GM12878 (cell line): Measurements from ENCODE around the gene STKLD1. TPM values are rescaled to one million over a fixed set of nuclear protein-coding genes. Genes with fewer than 3 reads are reported as not detected.

Experiments used
- ATAC-seq: fragments of 200-7000 bp; cut with Tn5 transposase; 3 replicates; pipeline ENCODE4 v1.9.1; 2020; ENCODE audit warnings: mild to moderate bottlenecking, moderate library complexity
- BruUV-seq: library from RNA; stranded (reverse); fragments of 400-500 nt; replicated peaks from 2 replicates; lab custom pipeline; 2021; lab: Mats Ljungman, UMichigan
- CTCF ChIA-PET: fragments of 300-600 bp; sonication (Branson Sonifier 250); formaldehyde crosslinking; extraction: SDS; loops from one replicate; lab custom pipeline; 2021; ENCODE audit warnings: inconsistent platforms; lab: Yijun Ruan, JAX
- POLR2A ChIA-PET: fragments of 350-600 bp; formaldehyde crosslinking; extraction: SDS; loops from one replicate; lab custom pipeline; 2021; ENCODE audit warnings: inconsistent platforms; lab: Charles Lee
- RAD21 ChIA-PET: fragments of 300-600 bp; sonication (Branson Sonifier 250); formaldehyde crosslinking; loops from one replicate; lab custom pipeline; 2023; ENCODE audit warnings: antibody characterized with exemption; ENCODE audit not compliant: unreplicated experiment; lab: Charles Lee
- SMC1A ChIA-PET: fragments of 300-600 bp; sonication (Branson Sonifier 250); formaldehyde crosslinking; loops from one replicate; lab custom pipeline; 2023; ENCODE audit not compliant: unreplicated experiment, uncharacterized antibody; lab: Charles Lee
- DNase-seq: peaks from one replicate; pipeline ENCODE4 v3.0.0-alpha.2; 2011; ENCODE audit warnings: low read depth, low spot score
- FAIRE-seq: peaks from 3 replicates; lab custom pipeline; 2011; peaks lifted over from hg19 to GRCh38; lab: Jason Lieb, UNC
- H2AFZ ChIP-seq: 2 replicates; pipeline ENCODE4 v1.6.0; 2011; ENCODE audit warnings: low read depth, low read length, control low read depth; ENCODE audit not compliant: control insufficient read depth
- H3K27ac ChIP-seq: 2 replicates; pipeline ENCODE4 v1.5.1; 2011; ENCODE audit warnings: control low read depth; ENCODE audit not compliant: control insufficient read depth, insufficient read depth
- H3K27me3 ChIP-seq, 2 experiments: replicated peaks in 1 of 2; 2 replicates each; pipeline versions ENCODE4 v1.6.0 to v1.6.1; 2011; ENCODE audit warnings: low read length in 1 of 2; ENCODE audit not compliant: control insufficient read depth in 2 of 2, insufficient read depth in 2 of 2
- H3K36me3 ChIP-seq, 2 experiments: 2 replicates each; pipeline ENCODE4 v1.5.1; 2011; ENCODE audit warnings: low read length in 1 of 2; ENCODE audit not compliant: control insufficient read depth in 2 of 2, insufficient read depth in 2 of 2
- H3K4me1 ChIP-seq: 2 replicates; pipeline ENCODE4 v1.6.1; 2011; ENCODE audit warnings: mild to moderate bottlenecking, low read length, moderate library complexity, mixed read lengths; ENCODE audit not compliant: control insufficient read depth, insufficient read depth
- H3K4me2 ChIP-seq: 2 replicates; pipeline ENCODE4 v1.6.0; 2011; ENCODE audit warnings: control low read depth; ENCODE audit not compliant: control insufficient read depth, insufficient read depth
- H3K4me3 ChIP-seq: fragments of 200-600 bp; sonication (generic); 2 replicates; pipeline ENCODE4 v1.5.1; 2016
- H3K79me2 ChIP-seq: 2 replicates; pipeline ENCODE4 v1.6.0; 2011; ENCODE audit warnings: low read length; ENCODE audit not compliant: control insufficient read depth, insufficient read depth
- H3K9ac ChIP-seq: 2 replicates; pipeline ENCODE4 v1.8.0; 2011; ENCODE audit warnings: low read length, control low read depth, mixed read lengths; ENCODE audit not compliant: control insufficient read depth, insufficient read depth
- H3K9me3 ChIP-seq: replicated peaks from 3 replicates; pipeline ENCODE4 v1.5.1; 2011; ENCODE audit warnings: mild to moderate bottlenecking, low read length; ENCODE audit not compliant: control insufficient read depth, insufficient read depth
- H4K20me1 ChIP-seq: 2 replicates; pipeline ENCODE4 v1.6.0; 2011; ENCODE audit not compliant: control insufficient read depth, insufficient read depth
- CEBPB ChIP-seq, 2 experiments: fragments of 150-350 bp in 1 of 2; IDR thresholded peaks; 2 replicates each; pipeline ENCODE4 v1.6.1; 2012 to 2014; ENCODE audit warnings: low read depth in 2 of 2, low read length in 2 of 2, borderline replicate concordance in 1 of 2, inconsistent platforms in 1 of 2
- EGR1 ChIP-seq, 2 experiments: IDR thresholded peaks; 1 replicate in 1 of 2; 2 replicates in 1 of 2; pipeline ENCODE4 v1.6.1; 2011 to 2012; ENCODE audit warnings: low read depth in 2 of 2, low read length in 2 of 2, borderline replicate concordance in 1 of 2, mild to moderate bottlenecking in 1 of 2, moderate library complexity in 1 of 2
- IKZF2 ChIP-seq, 2 experiments: fragments of 450-650 bp; IDR thresholded peaks; 2 replicates each; pipeline ENCODE4 v1.6.1; 2017; ENCODE audit warnings: mild to moderate bottlenecking in 2 of 2, moderate library complexity in 2 of 2
- KAT2A ChIP-seq: conservative IDR thresholded peaks from 2 replicates; pipeline ENCODE4 v1.6.1; 2011; ENCODE audit warnings: low read depth, low read length; ENCODE audit not compliant: control insufficient read depth
- LARP7 ChIP-seq: fragments of 450-650 bp; IDR thresholded peaks from 2 replicates; pipeline ENCODE4 v1.6.1; 2017; ENCODE audit warnings: mild to moderate bottlenecking
- MXI1 ChIP-seq: fragments of 150-350 bp; IDR thresholded peaks from 2 replicates; pipeline ENCODE4 v1.6.1; 2011; ENCODE audit warnings: low read depth, mild to moderate bottlenecking, inconsistent platforms, low read length, improper control_type of control experiment
- NFYA ChIP-seq: IDR thresholded peaks from 2 replicates; pipeline ENCODE4 v1.6.1; 2011; ENCODE audit warnings: low read depth, mild to moderate bottlenecking, low read length, improper control_type of control experiment, borderline replicate concordance
- POU2F2 ChIP-seq: IDR thresholded peaks from 3 replicates; pipeline ENCODE4 v1.6.1; 2011; ENCODE audit warnings: low read depth, mild to moderate bottlenecking, low read length, borderline replicate concordance
- RB1 ChIP-seq: fragments of 450-650 bp; formaldehyde crosslinking; IDR thresholded peaks from 2 replicates; pipeline ENCODE4 v1.6.1; 2017; ENCODE audit warnings: mild to moderate bottlenecking, borderline replicate concordance
- SMARCA5 ChIP-seq: fragments of 450-650 bp; IDR thresholded peaks from 2 replicates; pipeline ENCODE4 v1.6.1; 2017; ENCODE audit warnings: mild to moderate bottlenecking
- STAT1 ChIP-seq: fragments of 450-650 bp; conservative IDR thresholded peaks from 2 replicates; pipeline ENCODE4 v1.6.1; 2014; ENCODE audit warnings: antibody characterized with exemption, mild to moderate bottlenecking
- YBX1 ChIP-seq: fragments of 450-650 bp; IDR thresholded peaks from 2 replicates; pipeline ENCODE4 v1.6.1; 2016; ENCODE audit warnings: antibody characterized with exemption
- ZNF207 ChIP-seq: fragments of 450-650 bp; IDR thresholded peaks from 2 replicates; pipeline ENCODE4 v1.6.1; 2014; ENCODE audit warnings: antibody characterized with exemption, mild to moderate bottlenecking, borderline replicate concordance
- ZNF384 ChIP-seq: IDR thresholded peaks from 2 replicates; pipeline ENCODE4 v1.6.1; 2012; ENCODE audit warnings: low read depth, mild to moderate bottlenecking, low read length, improper control_type of control experiment, borderline replicate concordance
- WGBS: methylation state at CpG from one replicate; pipeline ENCODE4 v1.1.6; 2016; ENCODE audit warnings: low lambda C conversion rate; ENCODE audit not compliant: insufficient replicate concordance, insufficient coverage; ENCODE audit errors: missing lambda C conversion rate; 5-methylcytosine and 5-hydroxymethylcytosine counted together
- in situ Hi-C: fragments of 300-500 bp; cut with MboI; formaldehyde crosslinking; loops from 9 replicates; pipeline ENCODE4 v1.14.3; 2018; ENCODE audit warnings: mixed read lengths
- intact Hi-C: fragments of 100-400 bp; cut with micrococcal nuclease; formaldehyde crosslinking; loops from one replicate; pipeline ENCODE4 v1.14.2; 2022; ENCODE audit not compliant: unreplicated experiment
- polyA plus RNA-seq, 11 experiments: library from polyadenylated mRNA; depleted of rRNA in 4 of 11; unstranded in 6 of 11; stranded (reverse) in 5 of 11; fragments of >200 nt; fragmentation: Nextera tagmentation in 4 of 11; fragmentation: Illumina TruSeq in 1 of 11; extraction: Ambion mirVana in 4 of 11; extraction: Trizol in 1 of 11; gene quantifications; 1 replicate in 1 of 11; 2 replicates in 10 of 11; pipeline versions ENCODE4 v1.2.1 to v1.2.3, GENCODE V29; 2011 to 2016; ENCODE audit warnings: inconsistent platforms in 2 of 11, missing spikeins in 2 of 11, low read depth in 1 of 11
- total RNA-seq, 4 experiments: library from RNA; depleted of rRNA in 3 of 4; stranded (reverse); fragments of >200 nt in 3 of 4; fragmentation: Illumina TruSeq in 1 of 4; extraction: Trizol in 1 of 4; gene quantifications; 2 replicates each; pipeline versions ENCODE4 v1.2.1 to v1.2.3, GENCODE V29; 2013 to 2021
- TF ChIP-seq, protein P1 (sequence below): fragments of 450-650 bp; IDR thresholded peaks from 2 replicates; pipeline ENCODE4 v1.6.1; 2018; ENCODE audit warnings: borderline replicate concordance, mild to moderate bottlenecking; ENCODE audit not compliant: partially characterized antibody
- TF ChIP-seq, protein P2 (sequence below): fragments of 450-650 bp; IDR thresholded peaks from 2 replicates; pipeline ENCODE4 v1.6.1; 2017; ENCODE audit warnings: antibody characterized with exemption, mild to moderate bottlenecking, moderate library complexity
- TF ChIP-seq, protein P3 (sequence below): IDR thresholded peaks from 2 replicates; pipeline ENCODE4 v1.6.1; 2012; ENCODE audit warnings: low read length, inconsistent platforms

STKLD1 gene
- total and polyA plus RNA-seq, 10 of the 15 experiments (the other 5 are each of a cell fraction or from before 2014, with no cell fraction given): 0.07 to 0.40 (median 0.29) TPM; not detected in 4

DNA sequence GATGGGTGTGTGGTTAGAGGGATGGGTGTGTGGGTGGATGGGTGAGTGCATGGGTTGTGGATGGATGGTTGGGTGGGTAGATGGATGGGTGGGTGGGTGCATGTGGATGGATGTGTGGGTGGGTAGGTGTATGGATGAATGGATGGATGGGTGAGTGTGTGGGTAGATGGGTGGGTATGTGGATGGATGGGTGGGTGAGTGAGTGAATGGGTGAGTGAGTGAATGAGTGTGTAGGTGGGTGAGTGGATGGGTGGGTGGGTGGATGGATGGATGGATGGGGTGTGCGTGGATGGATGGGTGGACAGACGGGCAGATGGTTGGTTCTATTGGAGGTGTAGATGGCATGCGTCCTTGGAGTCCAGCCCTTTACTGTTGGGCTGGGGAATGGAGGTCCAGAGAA, 17.2 kb downstream of the STKLD1 start (continued):
- TF ChIP-seq, protein P1, sequence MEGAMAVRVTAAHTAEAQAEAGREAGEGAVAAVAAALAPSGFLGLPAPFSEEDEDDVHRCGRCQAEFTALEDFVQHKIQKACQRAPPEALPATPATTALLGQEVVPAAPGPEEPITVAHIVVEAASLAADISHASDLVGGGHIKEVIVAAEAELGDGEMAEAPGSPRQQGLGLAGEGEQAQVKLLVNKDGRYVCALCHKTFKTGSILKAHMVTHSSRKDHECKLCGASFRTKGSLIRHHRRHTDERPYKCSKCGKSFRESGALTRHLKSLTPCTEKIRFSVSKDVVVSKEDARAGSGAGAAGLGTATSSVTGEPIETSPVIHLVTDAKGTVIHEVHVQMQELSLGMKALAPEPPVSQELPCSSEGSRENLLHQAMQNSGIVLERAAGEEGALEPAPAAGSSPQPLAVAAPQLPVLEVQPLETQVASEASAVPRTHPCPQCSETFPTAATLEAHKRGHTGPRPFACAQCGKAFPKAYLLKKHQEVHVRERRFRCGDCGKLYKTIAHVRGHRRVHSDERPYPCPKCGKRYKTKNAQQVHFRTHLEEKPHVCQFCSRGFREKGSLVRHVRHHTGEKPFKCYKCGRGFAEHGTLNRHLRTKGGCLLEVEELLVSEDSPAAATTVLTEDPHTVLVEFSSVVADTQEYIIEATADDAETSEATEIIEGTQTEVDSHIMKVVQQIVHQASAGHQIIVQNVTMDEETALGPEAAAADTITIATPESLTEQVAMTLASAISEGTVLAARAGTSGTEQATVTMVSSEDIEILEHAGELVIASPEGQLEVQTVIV: no peak
- TF ChIP-seq POU2F2 (no peak), EGR1 (IDR thresholded peaks at IDR 0.05; ENCODE audit: borderline replicate concordance in 1 of 2, low read depth in 2 of 2, low read length in 2 of 2) (no peak), CEBPB (IDR thresholded peaks at IDR 0.05; ENCODE audit: borderline replicate concordance in 1 of 2, low read depth in 2 of 2, low read length in 2 of 2) (no peak), SMARCA5 (no peak)

DNA sequence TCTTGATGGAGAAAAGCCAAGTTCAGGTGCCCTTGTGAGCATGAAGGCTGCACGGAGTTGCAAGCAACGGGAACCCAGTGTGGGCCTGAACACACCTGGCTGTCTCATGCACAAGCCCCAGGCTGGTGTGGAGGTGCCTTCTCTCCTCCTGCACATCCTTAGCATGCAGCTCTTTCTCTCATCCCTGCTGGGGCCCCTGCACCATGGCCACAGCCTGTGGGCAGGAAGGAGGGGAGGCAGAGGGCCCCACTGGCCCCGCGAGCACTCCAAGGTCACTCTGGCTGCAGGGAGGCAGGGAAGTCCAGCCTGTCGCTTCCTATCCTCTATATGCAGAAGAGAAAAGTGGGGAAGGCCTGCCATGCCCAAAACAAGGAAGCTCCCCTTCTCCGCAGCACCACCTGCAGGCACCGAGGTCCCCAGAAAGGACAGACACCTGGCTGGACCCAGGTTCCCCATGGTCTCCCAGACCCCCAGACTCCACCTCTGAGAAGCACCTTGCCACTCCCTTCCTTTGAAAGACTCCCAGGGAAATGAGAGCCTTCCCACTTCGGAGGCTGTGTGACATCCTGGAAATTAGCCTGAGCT, 18.6 kb downstream of the STKLD1 start:
- H3K79me2 ChIP-seq: no peaks in the 10 kb centered on the region
- CTCF ChIA-PET: interaction anchor here (1.3 to 3.2 kb wide), 2 partner anchors 43 to 208 kb away, joined by 5 to 13 read pairs; no protein-coding TSS in a partner anchor
- FAIRE-seq: no peak
- in situ Hi-C loops: no loop called here
- no peaks in the 10 kb centered on the region for H3K36me3 ChIP-seq
- no peaks in the 10 kb centered on the region for H3K9me3 ChIP-seq
- no peak overlapping the region for H3K4me3 ChIP-seq
- no TSS peak for BruUV-seq
- no peak overlapping the region for H3K27ac ChIP-seq
- POLR2A ChIA-PET: no interaction called here
- no peak for ATAC-seq
- WGBS: 11% methylated on average over 8 of the region's 8 CpGs
- no peak overlapping the region for H2AFZ ChIP-seq
- SMC1A ChIA-PET: no interaction called here
- H3K9ac ChIP-seq: no peak overlapping the region
- no peaks in the 10 kb centered on the region for H4K20me1 ChIP-seq
- H3K27me3 ChIP-seq: no peaks in the 10 kb centered on the region
- H3K4me2 ChIP-seq: no peak overlapping the region
- RAD21 ChIA-PET: interaction anchor here (1.2 kb wide), 1 partner anchor 18 kb away, joined by 4 read pairs; no protein-coding TSS in a partner anchor
- intact Hi-C loops: no loop called here
- DNase-seq: no peak
- H3K4me1 ChIP-seq: no peaks in the 10 kb centered on the region
- no peak for TF ChIP-seq STAT1
- no peak for TF ChIP-seq NFYA
- no peak for TF ChIP-seq RB1
- TF ChIP-seq MXI1: no peak
- TF ChIP-seq, protein P2, sequence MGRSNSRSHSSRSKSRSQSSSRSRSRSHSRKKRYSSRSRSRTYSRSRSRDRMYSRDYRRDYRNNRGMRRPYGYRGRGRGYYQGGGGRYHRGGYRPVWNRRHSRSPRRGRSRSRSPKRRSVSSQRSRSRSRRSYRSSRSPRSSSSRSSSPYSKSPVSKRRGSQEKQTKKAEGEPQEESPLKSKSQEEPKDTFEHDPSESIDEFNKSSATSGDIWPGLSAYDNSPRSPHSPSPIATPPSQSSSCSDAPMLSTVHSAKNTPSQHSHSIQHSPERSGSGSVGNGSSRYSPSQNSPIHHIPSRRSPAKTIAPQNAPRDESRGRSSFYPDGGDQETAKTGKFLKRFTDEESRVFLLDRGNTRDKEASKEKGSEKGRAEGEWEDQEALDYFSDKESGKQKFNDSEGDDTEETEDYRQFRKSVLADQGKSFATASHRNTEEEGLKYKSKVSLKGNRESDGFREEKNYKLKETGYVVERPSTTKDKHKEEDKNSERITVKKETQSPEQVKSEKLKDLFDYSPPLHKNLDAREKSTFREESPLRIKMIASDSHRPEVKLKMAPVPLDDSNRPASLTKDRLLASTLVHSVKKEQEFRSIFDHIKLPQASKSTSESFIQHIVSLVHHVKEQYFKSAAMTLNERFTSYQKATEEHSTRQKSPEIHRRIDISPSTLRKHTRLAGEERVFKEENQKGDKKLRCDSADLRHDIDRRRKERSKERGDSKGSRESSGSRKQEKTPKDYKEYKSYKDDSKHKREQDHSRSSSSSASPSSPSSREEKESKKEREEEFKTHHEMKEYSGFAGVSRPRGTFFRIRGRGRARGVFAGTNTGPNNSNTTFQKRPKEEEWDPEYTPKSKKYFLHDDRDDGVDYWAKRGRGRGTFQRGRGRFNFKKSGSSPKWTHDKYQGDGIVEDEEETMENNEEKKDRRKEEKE: no peak
- no peak for TF ChIP-seq KAT2A
- TF ChIP-seq, protein P3, sequence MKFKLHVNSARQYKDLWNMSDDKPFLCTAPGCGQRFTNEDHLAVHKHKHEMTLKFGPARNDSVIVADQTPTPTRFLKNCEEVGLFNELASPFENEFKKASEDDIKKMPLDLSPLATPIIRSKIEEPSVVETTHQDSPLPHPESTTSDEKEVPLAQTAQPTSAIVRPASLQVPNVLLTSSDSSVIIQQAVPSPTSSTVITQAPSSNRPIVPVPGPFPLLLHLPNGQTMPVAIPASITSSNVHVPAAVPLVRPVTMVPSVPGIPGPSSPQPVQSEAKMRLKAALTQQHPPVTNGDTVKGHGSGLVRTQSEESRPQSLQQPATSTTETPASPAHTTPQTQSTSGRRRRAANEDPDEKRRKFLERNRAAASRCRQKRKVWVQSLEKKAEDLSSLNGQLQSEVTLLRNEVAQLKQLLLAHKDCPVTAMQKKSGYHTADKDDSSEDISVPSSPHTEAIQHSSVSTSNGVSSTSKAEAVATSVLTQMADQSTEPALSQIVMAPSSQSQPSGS: no peak
- no peak for TF ChIP-seq LARP7
- no peak for TF ChIP-seq ZNF384
- TF ChIP-seq ZNF207: no peak
- TF ChIP-seq IKZF2 (IDR thresholded peaks at IDR 0.05): no peak
- TF ChIP-seq YBX1: no peak
